Panc1 (cell line): ENCODE measurements around the gene LRRIQ1.

Source experiments
- CTCF ChIP-seq: fragments of 450-650 bp; IDR thresholded peaks from 2 replicates; pipeline ENCODE4 v1.5.1; 2017; ENCODE audit warnings: mild to moderate bottlenecking
- POLR2AphosphoS5 ChIP-seq: IDR thresholded peaks from 2 replicates; pipeline ENCODE4 v1.6.1; 2012; ENCODE audit warnings: mild to moderate bottlenecking, low read depth, low read length, moderate library complexity
- TCF7L2 ChIP-seq: IDR thresholded peaks from 2 replicates; pipeline ENCODE4 v1.6.1; 2011; ENCODE audit warnings: mild to moderate bottlenecking, low read depth, low read length, inconsistent platforms

DNA sequence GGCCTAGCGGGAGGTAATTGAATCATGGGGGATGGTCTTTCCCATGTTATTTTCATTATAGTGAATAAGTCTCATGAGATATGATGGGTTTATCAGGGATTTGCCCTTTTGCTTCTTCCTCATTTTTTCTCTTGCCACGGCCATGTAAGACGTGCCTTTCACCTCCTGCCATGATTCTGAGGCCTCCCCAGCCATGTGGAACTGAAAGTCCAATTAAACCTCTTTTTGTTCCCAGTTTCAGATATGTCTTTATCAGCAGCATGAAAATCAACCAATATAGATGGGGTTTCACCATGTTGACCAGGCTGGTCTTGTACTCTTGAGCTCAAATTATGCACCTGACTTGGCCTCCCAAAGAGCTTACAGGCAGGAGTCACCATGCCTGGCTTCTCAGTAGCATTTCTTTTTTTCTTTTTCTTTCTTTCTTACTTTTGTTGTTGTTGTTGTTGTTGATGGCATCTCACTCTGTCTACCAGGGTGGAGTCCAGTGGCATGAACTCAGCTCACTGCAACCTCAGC is 33.3 kb upstream of the LRRIQ1 start:
- TF ChIP-seq CTCF (no peak), POLR2AphosphoS5 (no peak), TCF7L2 (no peak)
